HUES48 (cell line): ENCODE measurements around the gene CAPZA2.
"Not testable (repeated sequence)": the region's sequence is repeated elsewhere in the genome, so short reads cannot be mapped to it uniquely, and the experiment has no call there.

Experiments
- H3K27ac ChIP-seq: one replicate; pipeline ENCODE4 v1.7.0; 2013; ENCODE audit warnings: low read depth, low read length, inconsistent platforms
- H3K27me3 ChIP-seq: 2 replicates; pipeline ENCODE4 v1.6.1; 2013; ENCODE audit warnings: mild to moderate bottlenecking, low read length; ENCODE audit not compliant: control insufficient read depth, insufficient read depth
- H3K36me3 ChIP-seq: 2 replicates; pipeline ENCODE4 v1.6.1; 2013; ENCODE audit warnings: low read length; ENCODE audit not compliant: control insufficient read depth, insufficient read depth
- H3K4me1 ChIP-seq: 2 replicates; pipeline ENCODE4 v1.6.1; 2013; ENCODE audit warnings: mild to moderate bottlenecking, low read length; ENCODE audit not compliant: control insufficient read depth, insufficient read depth
- H3K4me3 ChIP-seq: 2 replicates; pipeline ENCODE4 v1.5.1; 2013; ENCODE audit warnings: mild to moderate bottlenecking, low read depth, low read length
- H3K9ac ChIP-seq: 2 replicates; pipeline ENCODE4 v1.6.1; 2013; ENCODE audit warnings: mild to moderate bottlenecking, low read depth, low read length, moderate library complexity
- H3K9me3 ChIP-seq: 2 replicates; pipeline ENCODE4 v1.6.1; 2013; ENCODE audit warnings: low read length; ENCODE audit not compliant: control insufficient read depth, insufficient read depth

Gene CAPZA2

GRCh38 chr7:116953906-116954838 lies 91.8 kb downstream of the CAPZA2 start:
- Histone ChIP-seq H3K27me3 (no peaks in the 10 kb centered on the region), H3K27ac (peak overlapping the region; percentile 98), H3K36me3 (no peaks in the 10 kb centered on the region), H3K9ac (peak overlapping the region; percentile 92), H3K4me3 (peak overlapping the region; percentile 96), H3K4me1 (peaks cover 33% of the 10 kb centered on the region), H3K9me3 (no peaks in the 10 kb centered on the region)

GRCh38 chr7:116955340-116955739 lies 93.0 kb downstream of the CAPZA2 start:
- Histone ChIP-seq H3K4me3 (peak overlapping the region; percentile 96; the same call in 1 of the 2 replicates), H3K27ac (no peak overlapping the region)

GRCh38 chr7:116955801-116956476 lies 93.6 kb downstream of the CAPZA2 start:
- H3K27ac ChIP-seq: no peak overlapping the region
- H3K9ac ChIP-seq: no peak overlapping the region
- H3K36me3 ChIP-seq: no peaks in the 10 kb centered on the region
- peaks cover 33% of the 10 kb centered on the region for H3K4me1 ChIP-seq
- no peak overlapping the region for H3K4me3 ChIP-seq
- H3K27me3 ChIP-seq: no peaks in the 10 kb centered on the region
- no peaks in the 10 kb centered on the region for H3K9me3 ChIP-seq

More at GRCh38 chr7:116955340-116955739, 93.0 kb downstream of the CAPZA2 start:
- Histone ChIP-seq H3K9me3 (no peaks in the 10 kb centered on the region), H3K27me3 (no peaks in the 10 kb centered on the region), H3K36me3 (no peaks in the 10 kb centered on the region), H3K4me1 (peaks cover 33% of the 10 kb centered on the region), H3K9ac (no peak overlapping the region)

- Histone ChIP-seq H3K9me3 (no peaks in the 10 kb centered on the region), H3K4me3 (no peak overlapping the region), H3K27me3 (no peaks in the 10 kb centered on the region), H3K4me1 (peaks cover 33% of the 10 kb centered on the region), H3K9ac (no peak overlapping the region), H3K27ac (no peak overlapping the region), H3K36me3 (no peaks in the 10 kb centered on the region)
Measured at GRCh38 chr7:116956477-116956804, 94.1 kb downstream of the CAPZA2 start.

GRCh38 chr7:116957874-116958273 lies 95.5 kb downstream of the CAPZA2 start:
- no peak overlapping the region for H3K27ac ChIP-seq
- no peaks in the 10 kb centered on the region for H3K27me3 ChIP-seq
- H3K9me3 ChIP-seq: no peaks in the 10 kb centered on the region
- H3K9ac ChIP-seq: no peak overlapping the region
- no peak overlapping the region for H3K4me3 ChIP-seq
- H3K4me1 ChIP-seq: peaks cover 27% of the 10 kb centered on the region
- no peaks in the 10 kb centered on the region for H3K36me3 ChIP-seq

- peaks cover 14% of the 10 kb centered on the region; the same call in 1 of the 2 replicates for H3K4me1 ChIP-seq
- H3K9ac ChIP-seq, H3K27me3 ChIP-seq, H3K27ac ChIP-seq, H3K4me3 ChIP-seq, H3K36me3 ChIP-seq, H3K9me3 ChIP-seq: not testable (repeated sequence)
Measured at GRCh38 chr7:116961966-116962673, 99.7 kb downstream of the CAPZA2 start.

- no peaks in the 10 kb centered on the region for H3K27me3 ChIP-seq
- peaks cover 16% of the 10 kb centered on the region; the same call in 1 of the 2 replicates for H3K4me1 ChIP-seq
- H3K36me3 ChIP-seq: no peaks in the 10 kb centered on the region
Measured at GRCh38 chr7:116963234-116963633, 100.8 kb downstream of the CAPZA2 start.

GRCh38 chr7:116966601-116967000 lies 104.2 kb downstream of the CAPZA2 start:
- Histone ChIP-seq H3K9ac (no peak overlapping the region), H3K27ac (no peak overlapping the region), H3K27me3 (no peaks in the 10 kb centered on the region)

More at GRCh38 chr7:116963234-116963633, 100.8 kb downstream of the CAPZA2 start:
- Histone ChIP-seq H3K9me3 (no peaks in the 10 kb centered on the region), H3K27ac (no peak overlapping the region), H3K9ac (no peak overlapping the region), H3K4me3 (no peak overlapping the region)

GRCh38 chr7:116967254-116967922 lies 105.0 kb downstream of the CAPZA2 start:
- H3K4me1 ChIP-seq: peaks cover 46% of the 10 kb centered on the region
- no peaks in the 10 kb centered on the region for H3K36me3 ChIP-seq
- H3K27ac ChIP-seq: no peak overlapping the region
- H3K9me3 ChIP-seq: no peaks in the 10 kb centered on the region
- no peak overlapping the region for H3K4me3 ChIP-seq
- no peaks in the 10 kb centered on the region for H3K27me3 ChIP-seq
- no peak overlapping the region for H3K9ac ChIP-seq

More at GRCh38 chr7:116966601-116967000, 104.2 kb downstream of the CAPZA2 start:
- no peaks in the 10 kb centered on the region for H3K36me3 ChIP-seq
- H3K4me1 ChIP-seq: peaks cover 38% of the 10 kb centered on the region
- H3K4me3 ChIP-seq: no peak overlapping the region
- no peaks in the 10 kb centered on the region for H3K9me3 ChIP-seq

GRCh38 chr7:116967983-116968382 lies 105.6 kb downstream of the CAPZA2 start:
- Histone ChIP-seq H3K27ac (no peak overlapping the region), H3K27me3 (no peaks in the 10 kb centered on the region), H3K9ac (no peak overlapping the region), H3K36me3 (no peaks in the 10 kb centered on the region), H3K9me3 (no peaks in the 10 kb centered on the region), H3K4me1 (peaks cover 49% of the 10 kb centered on the region), H3K4me3 (no peak overlapping the region)
